Measurements from ENCODE around the gene FOS. TPM values are rescaled to one million over a fixed set of nuclear protein-coding genes. Genes with fewer than 3 reads are reported as not detected.

Gene FOS
- total and polyA plus RNA-seq, 2 of the 4 experiments (the other 2 are of a cell fraction): 53.6 to 171 TPM

DNA sequence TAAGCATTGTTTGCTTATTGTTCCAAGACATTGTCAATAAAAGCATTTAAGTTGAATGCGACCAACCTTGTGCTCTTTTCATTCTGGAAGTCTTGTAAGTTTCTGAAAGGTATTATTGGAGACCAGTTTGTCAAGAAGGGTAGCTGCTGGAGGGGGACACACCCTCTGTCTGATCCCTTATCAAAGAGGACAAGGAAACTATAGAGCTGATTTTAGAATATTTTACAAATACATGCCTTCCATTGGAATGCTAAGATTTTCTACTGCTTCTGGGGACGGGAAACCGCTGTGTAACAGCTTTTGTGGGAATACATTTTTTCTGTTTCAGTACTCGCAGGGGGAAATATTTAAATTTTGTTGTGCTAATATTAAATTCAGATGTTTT, 3.5 kb downstream of the FOS start:
- Histone ChIP-seq H4K20me1 (ENCODE audit: insufficient read depth, low read length) (peaks cover 20% of the 10 kb centered on the region), H3K9me3 (ENCODE audit: control insufficient read depth, insufficient read depth, low read length) (no peaks in the 10 kb centered on the region), H2AFZ (replicated peaks; ENCODE audit: low read length, poor library complexity) (no peak overlapping the region), H4K8ac (ENCODE audit: low read depth in 2 of 2, low read length in 2 of 2) (no peak overlapping the region), H3K14ac (replicated peaks; ENCODE audit: low read depth, low read length) (no peak overlapping the region), H3K79me1 (ENCODE audit: low read depth in 1 of 2, low read length in 2 of 2) (peaks cover 12 to 30% of the 10 kb centered on the region in 2 experiments), H2BK15ac (ENCODE audit: low read depth, low read length) (no peak overlapping the region), H3K4me2 (ENCODE audit: low read depth, low read length) (no peak overlapping the region), H3K4ac (ENCODE audit: low read depth, low read length) (no peak overlapping the region), H3K56ac (ENCODE audit: extremely low read depth, insufficient read depth, low read length) (no peak overlapping the region), H2BK20ac (ENCODE audit: low read depth, low read length) (no peak overlapping the region), H2BK5ac (ENCODE audit: low read depth, low read length, poor library complexity, severe bottlenecking) (no peak overlapping the region), H3K36me3 (ENCODE audit: control insufficient read depth, insufficient read depth, low read length) (peaks cover 9% of the 10 kb centered on the region), H3K4me3 (ENCODE audit: insufficient read depth, low read depth, low read length) (no peak overlapping the region), H3K27me3 (ENCODE audit: control insufficient read depth, insufficient read depth, low read length) (no peaks in the 10 kb centered on the region), H3K18ac (ENCODE audit: low read depth, low read length) (no peak overlapping the region), H3K9me1 (ENCODE audit: insufficient read depth, low read length) (no peaks in the 10 kb centered on the region), H4K5ac (ENCODE audit: low read depth, low read length) (no peak overlapping the region), H2AK5ac (ENCODE audit: low read depth, low read length) (no peak overlapping the region), H4K91ac (ENCODE audit: insufficient read depth, low read depth, low read length) (no peak overlapping the region), H3K23ac (ENCODE audit: low read depth, low read length) (no peak overlapping the region), H3K4me1 (ENCODE audit: control insufficient read depth, insufficient read depth, low read length) (peaks cover 7% of the 10 kb centered on the region), H3K27ac (ENCODE audit: insufficient read depth, low read length) (no peak overlapping the region), H3K9ac (ENCODE audit: low read depth, low read length) (no peak overlapping the region), H2AK9ac (replicated peaks; ENCODE audit: low read depth, low read length, poor library complexity) (no peak overlapping the region), H2BK120ac (ENCODE audit: low read depth, low read length) (no peak overlapping the region)
- CTCF ChIA-PET: interaction anchor here (1.2 kb wide), 1 partner anchor 13 kb away, joined by 3 read pairs; no protein-coding TSS in a partner anchor
- POLR2A ChIA-PET (ENCODE audit: unreplicated experiment): no interaction called here
- intact Hi-C loops (cut with micrococcal nuclease): no loop called here
- BruUV-seq (replicated peaks): no TSS peak
- WGBS, 2 experiments (ENCODE audit: extremely low coverage in 2 of 2, insufficient read length in 1 of 2): no CpG with 5 or more reads among the region's 4 CpGs
- TF ChIP-seq, protein P1, sequence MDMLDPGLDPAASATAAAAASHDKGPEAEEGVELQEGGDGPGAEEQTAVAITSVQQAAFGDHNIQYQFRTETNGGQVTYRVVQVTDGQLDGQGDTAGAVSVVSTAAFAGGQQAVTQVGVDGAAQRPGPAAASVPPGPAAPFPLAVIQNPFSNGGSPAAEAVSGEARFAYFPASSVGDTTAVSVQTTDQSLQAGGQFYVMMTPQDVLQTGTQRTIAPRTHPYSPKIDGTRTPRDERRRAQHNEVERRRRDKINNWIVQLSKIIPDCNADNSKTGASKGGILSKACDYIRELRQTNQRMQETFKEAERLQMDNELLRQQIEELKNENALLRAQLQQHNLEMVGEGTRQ (IDR thresholded peaks at IDR 0.05; ENCODE audit: low read depth, low read length): peak; percentile 30; the same call in 1 of the 2 replicates
- no peak; the same call in none of the 2 replicates for TF ChIP-seq POLR2A (IDR thresholded peaks at IDR 0.05; ENCODE audit: low read depth, low read length)
- no peak for TF ChIP-seq CEBPB (IDR thresholded peaks at IDR 0.05; ENCODE audit: low read depth, low read length)
- TF ChIP-seq RCOR1 (IDR thresholded peaks at IDR 0.05; ENCODE audit: insufficient replicate concordance, low read length): no peak
- no peak for TF ChIP-seq FOS (IDR thresholded peaks at IDR 0.05; ENCODE audit: low read depth, low read length)
- TF ChIP-seq, protein P2, sequence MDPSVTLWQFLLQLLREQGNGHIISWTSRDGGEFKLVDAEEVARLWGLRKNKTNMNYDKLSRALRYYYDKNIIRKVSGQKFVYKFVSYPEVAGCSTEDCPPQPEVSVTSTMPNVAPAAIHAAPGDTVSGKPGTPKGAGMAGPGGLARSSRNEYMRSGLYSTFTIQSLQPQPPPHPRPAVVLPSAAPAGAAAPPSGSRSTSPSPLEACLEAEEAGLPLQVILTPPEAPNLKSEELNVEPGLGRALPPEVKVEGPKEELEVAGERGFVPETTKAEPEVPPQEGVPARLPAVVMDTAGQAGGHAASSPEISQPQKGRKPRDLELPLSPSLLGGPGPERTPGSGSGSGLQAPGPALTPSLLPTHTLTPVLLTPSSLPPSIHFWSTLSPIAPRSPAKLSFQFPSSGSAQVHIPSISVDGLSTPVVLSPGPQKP (IDR thresholded peaks at IDR 0.05; ENCODE audit: borderline replicate concordance, low read depth, low read length): no peak
- no peak; the same call in 1 of the 2 replicates for TF ChIP-seq CHD1 (IDR thresholded peaks at IDR 0.05; ENCODE audit: low read depth, low read length)
- no peak for TF ChIP-seq MXI1 (IDR thresholded peaks at IDR 0.05; ENCODE audit: borderline replicate concordance, low read depth, low read length)
- TF ChIP-seq SMC3 (IDR thresholded peaks at IDR 0.05; ENCODE audit: low read depth, low read length): no peak
- TF ChIP-seq, protein P3, sequence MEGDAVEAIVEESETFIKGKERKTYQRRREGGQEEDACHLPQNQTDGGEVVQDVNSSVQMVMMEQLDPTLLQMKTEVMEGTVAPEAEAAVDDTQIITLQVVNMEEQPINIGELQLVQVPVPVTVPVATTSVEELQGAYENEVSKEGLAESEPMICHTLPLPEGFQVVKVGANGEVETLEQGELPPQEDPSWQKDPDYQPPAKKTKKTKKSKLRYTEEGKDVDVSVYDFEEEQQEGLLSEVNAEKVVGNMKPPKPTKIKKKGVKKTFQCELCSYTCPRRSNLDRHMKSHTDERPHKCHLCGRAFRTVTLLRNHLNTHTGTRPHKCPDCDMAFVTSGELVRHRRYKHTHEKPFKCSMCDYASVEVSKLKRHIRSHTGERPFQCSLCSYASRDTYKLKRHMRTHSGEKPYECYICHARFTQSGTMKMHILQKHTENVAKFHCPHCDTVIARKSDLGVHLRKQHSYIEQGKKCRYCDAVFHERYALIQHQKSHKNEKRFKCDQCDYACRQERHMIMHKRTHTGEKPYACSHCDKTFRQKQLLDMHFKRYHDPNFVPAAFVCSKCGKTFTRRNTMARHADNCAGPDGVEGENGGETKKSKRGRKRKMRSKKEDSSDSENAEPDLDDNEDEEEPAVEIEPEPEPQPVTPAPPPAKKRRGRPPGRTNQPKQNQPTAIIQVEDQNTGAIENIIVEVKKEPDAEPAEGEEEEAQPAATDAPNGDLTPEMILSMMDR (conservative IDR thresholded peaks at IDR 0.05; ENCODE audit: low read depth, low read length): no peak
- no peak for TF ChIP-seq RFX5 (IDR thresholded peaks at IDR 0.05; ENCODE audit: low read depth, low read length)
- 0 out of 2 replicates have a peak, but pooled peaks have one; percentile 38 for TF ChIP-seq MAZ (IDR thresholded peaks at IDR 0.05; ENCODE audit: borderline replicate concordance, low read depth, low read length)
- no peak for TF ChIP-seq MAFK (IDR thresholded peaks at IDR 0.05; ENCODE audit: low read depth, low read length)
- TF ChIP-seq RAD21 (IDR thresholded peaks at IDR 0.05; ENCODE audit: low read length): no peak; the same call in 1 of the 2 replicates
- dilution Hi-C loops (cut with HindIII; ENCODE audit: low sequenced_read_pairs, unreplicated experiment): no loop called here
- ATAC-seq (ENCODE audit: low read depth) (no peak), DNase-seq (peak; percentile 60)
- in situ Hi-C loops (cut with MboI; ENCODE audit: low sequenced_read_pairs): loop anchor here (25.0 kb wide), 1 partner anchor 1755 kb away; the partner anchor contains the start of gene IRF2BPL

Data from IMR-90 (cell line).